Lower lobe of right lung (tissue), 2 donors: ENCODE measurements around the gene YBX2. TPM values are rescaled to one million over a fixed set of nuclear protein-coding genes. Genes with fewer than 3 reads are reported as not detected.

Experiments
- ATAC-seq, 2 donors: fragments of 200-7000 bp; cut with Tn5 transposase; one replicate each; pipeline ENCODE4 v1.9.1; 2020 to 2022; ENCODE audit warnings: mild to moderate bottlenecking in 2 of 2, moderate library complexity in 2 of 2
- DNase-seq: peaks from one replicate; pipeline ENCODE4 v3.0.0-alpha.2; 2020
- H3K27ac ChIP-seq: fragments of 200-600 bp; one replicate; pipeline ENCODE4 v1.8.0; 2022
- H3K27me3 ChIP-seq: fragments of 200-600 bp; one replicate; pipeline ENCODE4 v1.8.0; 2022; ENCODE audit warnings: low read depth
- H3K36me3 ChIP-seq: fragments of 200-600 bp; one replicate; pipeline ENCODE4 v1.8.0; 2022; ENCODE audit warnings: mild to moderate bottlenecking
- H3K4me1 ChIP-seq: fragments of 200-600 bp; one replicate; pipeline ENCODE4 v1.8.0; 2022
- H3K4me3 ChIP-seq: fragments of 200-600 bp; one replicate; pipeline ENCODE4 v1.8.0; 2022; ENCODE audit warnings: mild to moderate bottlenecking
- H3K9me3 ChIP-seq: fragments of 200-600 bp; one replicate; pipeline ENCODE4 v1.8.0; 2022
- CTCF ChIP-seq: fragments of 200-600 bp; IDR thresholded peaks from one replicate; pipeline ENCODE4 v1.8.0; 2022; ENCODE audit warnings: antibody characterized with exemption, mild to moderate bottlenecking
- intact Hi-C: fragments of 100-400 bp; cut with DNase I; formaldehyde crosslinking; loops from one replicate; pipeline ENCODE4 v1.11.0; 2022
- total RNA-seq: library from RNA; stranded (reverse); fragmentation: NEBNext Ultra II Directional; extraction: Animal tissue kit (Norgen Biotek cat#: 25700); gene quantifications from one replicate; pipeline ENCODE4 v1.2.1, GENCODE V29; 2021
- donor health status: DM: no; HTN: yes; CAD: no; lungs with severe emphysema.

The YBX2 gene
- total RNA-seq, 1 donor from 2014 or later = 0.41 TPM

GRCh38 chr17:7313890-7314718, 19.7 kb upstream of the YBX2 start:
- H3K9me3 ChIP-seq = no peaks in the 10 kb centered on the region
- peaks cover 35% of the 10 kb centered on the region for H3K4me1 ChIP-seq
- ATAC-seq (no peak), DNase-seq (no peak)
- H3K36me3 ChIP-seq = peaks cover 76% of the 10 kb centered on the region
- intact Hi-C loops = no loop called here
- peak overlapping the region; percentile 92 for H3K4me3 ChIP-seq
- H3K27ac ChIP-seq = peak overlapping the region; percentile 97
- H3K27me3 ChIP-seq = no peaks in the 10 kb centered on the region
- TF ChIP-seq CTCF = no peak

GRCh38 chr17:7313088-7313889, 18.9 kb upstream of the YBX2 start:
- ATAC-seq (no peak), DNase-seq (peak; percentile 24)
- H3K27ac ChIP-seq = no peak overlapping the region
- TF ChIP-seq CTCF = no peak
- no peaks in the 10 kb centered on the region for H3K27me3 ChIP-seq
- no peaks in the 10 kb centered on the region for H3K9me3 ChIP-seq
- H3K36me3 ChIP-seq = peaks cover 69% of the 10 kb centered on the region
- intact Hi-C loops = no loop called here
- no peak overlapping the region for H3K4me3 ChIP-seq
- peaks cover 42% of the 10 kb centered on the region for H3K4me1 ChIP-seq

GRCh38 chr17:7312432-7313087, 18.1 kb upstream of the YBX2 start:
- Histone ChIP-seq H3K4me1 (peaks cover 42% of the 10 kb centered on the region), H3K9me3 (no peaks in the 10 kb centered on the region), H3K4me3 (no peak overlapping the region), H3K27me3 (no peaks in the 10 kb centered on the region), H3K36me3 (peaks cover 61% of the 10 kb centered on the region), H3K27ac (no peak overlapping the region)
- ATAC-seq (no peak), DNase-seq (peak; percentile 32)
- intact Hi-C loops = no loop called here
- no peak for TF ChIP-seq CTCF

- no peak for ATAC-seq
- Histone ChIP-seq H3K4me3 (no peak overlapping the region), H3K9me3 (no peaks in the 10 kb centered on the region), H3K27me3 (no peaks in the 10 kb centered on the region), H3K27ac (no peak overlapping the region), H3K36me3 (peaks cover 53% of the 10 kb centered on the region), H3K4me1 (peaks cover 42% of the 10 kb centered on the region)
- intact Hi-C loops = no loop called here
- DNase-seq = no peak
- TF ChIP-seq CTCF = no peak
Observed at GRCh38 chr17:7311110-7311705, 16.8 kb upstream of the YBX2 start.

GRCh38 chr17:7309628-7310027, 15.2 kb upstream of the YBX2 start:
- Histone ChIP-seq H3K4me1 (peaks cover 32% of the 10 kb centered on the region), H3K4me3 (no peak overlapping the region), H3K27me3 (no peaks in the 10 kb centered on the region), H3K36me3 (peaks cover 53% of the 10 kb centered on the region), H3K27ac (peak overlapping the region; percentile 96), H3K9me3 (no peaks in the 10 kb centered on the region)
- TF ChIP-seq CTCF = no peak
- ATAC-seq = no peak
- intact Hi-C loops = no loop called here
- DNase-seq = no peak
